ENCODE results near the gene RYR1. TPM values are rescaled to one million over a fixed set of nuclear protein-coding genes. Genes with fewer than 3 reads are reported as not detected.
A peak's percentile ranks its signal among the peaks of the same experiment; 100 is the strongest.

Gene RYR1
- total RNA-seq, 1 donor from 2014 or later = 7.4 TPM

DNA sequence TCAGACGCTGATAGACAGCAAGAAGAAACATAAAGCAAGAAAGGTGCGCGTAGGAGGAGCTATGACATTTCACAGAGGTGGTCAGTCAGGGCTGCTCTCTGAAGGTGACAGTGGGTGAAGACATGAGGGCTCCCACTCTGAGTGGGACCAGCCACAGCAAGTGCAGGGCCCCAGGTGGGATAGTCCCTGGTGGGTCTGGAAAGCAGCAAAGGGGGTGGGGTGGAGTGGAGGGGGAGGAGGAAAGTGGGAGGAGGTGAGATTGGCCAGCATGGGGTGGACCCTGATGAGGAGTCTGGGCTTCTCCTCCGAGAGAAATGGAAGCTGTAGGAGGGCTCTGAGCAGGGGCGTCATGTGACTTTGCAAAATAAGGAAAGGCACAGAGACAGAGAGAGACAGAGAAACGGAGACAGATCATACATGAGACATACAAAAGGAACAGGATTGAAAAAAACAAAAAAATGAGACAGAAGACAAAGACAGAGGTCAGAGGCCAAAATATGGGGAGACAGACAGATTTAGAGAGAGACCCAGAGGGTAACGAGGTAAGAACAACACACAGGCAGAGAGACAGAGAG is 181.6 kb downstream of the RYR1 start:
- no peaks in the 10 kb centered on the region for H3K27me3 ChIP-seq (ENCODE audit: control insufficient read depth, insufficient read depth, low read length)
- no peaks in the 10 kb centered on the region for H3K36me3 ChIP-seq (ENCODE audit: control insufficient read depth, insufficient read depth, low read length)
- DNase-seq (ENCODE audit: low read depth) (no peak), FAIRE-seq (no peak)
- TF ChIP-seq, protein P1, sequence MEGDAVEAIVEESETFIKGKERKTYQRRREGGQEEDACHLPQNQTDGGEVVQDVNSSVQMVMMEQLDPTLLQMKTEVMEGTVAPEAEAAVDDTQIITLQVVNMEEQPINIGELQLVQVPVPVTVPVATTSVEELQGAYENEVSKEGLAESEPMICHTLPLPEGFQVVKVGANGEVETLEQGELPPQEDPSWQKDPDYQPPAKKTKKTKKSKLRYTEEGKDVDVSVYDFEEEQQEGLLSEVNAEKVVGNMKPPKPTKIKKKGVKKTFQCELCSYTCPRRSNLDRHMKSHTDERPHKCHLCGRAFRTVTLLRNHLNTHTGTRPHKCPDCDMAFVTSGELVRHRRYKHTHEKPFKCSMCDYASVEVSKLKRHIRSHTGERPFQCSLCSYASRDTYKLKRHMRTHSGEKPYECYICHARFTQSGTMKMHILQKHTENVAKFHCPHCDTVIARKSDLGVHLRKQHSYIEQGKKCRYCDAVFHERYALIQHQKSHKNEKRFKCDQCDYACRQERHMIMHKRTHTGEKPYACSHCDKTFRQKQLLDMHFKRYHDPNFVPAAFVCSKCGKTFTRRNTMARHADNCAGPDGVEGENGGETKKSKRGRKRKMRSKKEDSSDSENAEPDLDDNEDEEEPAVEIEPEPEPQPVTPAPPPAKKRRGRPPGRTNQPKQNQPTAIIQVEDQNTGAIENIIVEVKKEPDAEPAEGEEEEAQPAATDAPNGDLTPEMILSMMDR (IDR thresholded peaks at IDR 0.05; ENCODE audit: insufficient read depth, low read length, severe bottlenecking) = no peak
- no peak overlapping the region for H3K4me3 ChIP-seq (ENCODE audit: low read depth, low read length)

DNA sequence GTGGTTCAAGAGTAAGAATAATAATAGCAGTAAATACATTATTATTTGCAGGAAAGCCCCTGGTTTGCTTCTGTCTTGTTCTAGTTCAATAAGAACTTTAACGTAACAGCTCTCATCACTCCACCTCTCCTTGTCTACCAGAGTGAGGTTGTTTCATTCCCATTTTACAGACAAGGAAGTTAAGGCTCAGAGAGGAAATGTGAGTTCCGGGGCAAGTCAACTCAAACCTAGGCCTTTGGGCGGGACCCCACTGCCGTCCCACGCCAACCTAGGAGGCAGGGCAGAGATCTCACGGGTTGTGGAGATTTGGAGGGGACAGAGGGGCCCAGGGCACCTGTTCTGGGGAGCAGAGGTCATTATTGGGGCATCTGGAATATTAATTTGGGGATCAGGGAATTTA is 182.8 kb downstream of the RYR1 start:
- TF ChIP-seq, protein P1 (IDR thresholded peaks at IDR 0.05; ENCODE audit: insufficient read depth, low read length, severe bottlenecking) = no peak
- no peak for FAIRE-seq
- DNase-seq (ENCODE audit: low read depth) = no peak
- H3K27me3 ChIP-seq (ENCODE audit: control insufficient read depth, insufficient read depth, low read length) = no peaks in the 10 kb centered on the region
- H3K4me3 ChIP-seq (ENCODE audit: low read depth, low read length) = no peak overlapping the region
- H3K36me3 ChIP-seq (ENCODE audit: control insufficient read depth, insufficient read depth, low read length) = peaks cover 5% of the 10 kb centered on the region

DNA sequence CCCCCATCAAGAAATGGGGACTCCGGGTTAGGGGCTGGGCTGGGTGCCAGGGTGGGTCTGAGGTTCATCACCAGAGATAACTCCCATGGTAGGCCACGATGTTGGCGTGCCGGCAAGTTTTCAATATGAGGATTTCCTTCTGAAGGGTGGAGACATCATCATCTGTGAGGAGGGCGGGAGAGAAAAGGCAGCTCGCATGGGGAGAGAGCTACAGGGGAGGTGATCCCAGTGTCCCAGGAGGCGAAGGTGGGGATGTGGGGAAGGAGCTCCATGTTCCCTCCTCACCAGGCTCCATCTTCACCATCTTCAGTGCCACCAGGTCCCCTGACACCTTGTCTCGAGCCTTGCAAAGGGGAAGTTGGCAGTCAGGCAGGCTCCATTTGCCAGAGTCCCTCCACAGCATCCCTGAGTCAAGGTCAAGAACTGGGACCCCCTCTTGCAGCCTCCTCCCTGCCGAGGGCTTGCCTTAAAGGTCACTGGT is 183.8 kb downstream of the RYR1 start:
- Histone ChIP-seq H3K4me3 (ENCODE audit: low read depth, low read length) (no peak overlapping the region), H3K27me3 (ENCODE audit: control insufficient read depth, insufficient read depth, low read length) (no peaks in the 10 kb centered on the region), H3K36me3 (ENCODE audit: control insufficient read depth, insufficient read depth, low read length) (peaks cover 7% of the 10 kb centered on the region)
- no peak for DNase-seq (ENCODE audit: low read depth)
- TF ChIP-seq, protein P1 (IDR thresholded peaks at IDR 0.05; ENCODE audit: insufficient read depth, low read length, severe bottlenecking) = no peak
- FAIRE-seq = no peak

DNA sequence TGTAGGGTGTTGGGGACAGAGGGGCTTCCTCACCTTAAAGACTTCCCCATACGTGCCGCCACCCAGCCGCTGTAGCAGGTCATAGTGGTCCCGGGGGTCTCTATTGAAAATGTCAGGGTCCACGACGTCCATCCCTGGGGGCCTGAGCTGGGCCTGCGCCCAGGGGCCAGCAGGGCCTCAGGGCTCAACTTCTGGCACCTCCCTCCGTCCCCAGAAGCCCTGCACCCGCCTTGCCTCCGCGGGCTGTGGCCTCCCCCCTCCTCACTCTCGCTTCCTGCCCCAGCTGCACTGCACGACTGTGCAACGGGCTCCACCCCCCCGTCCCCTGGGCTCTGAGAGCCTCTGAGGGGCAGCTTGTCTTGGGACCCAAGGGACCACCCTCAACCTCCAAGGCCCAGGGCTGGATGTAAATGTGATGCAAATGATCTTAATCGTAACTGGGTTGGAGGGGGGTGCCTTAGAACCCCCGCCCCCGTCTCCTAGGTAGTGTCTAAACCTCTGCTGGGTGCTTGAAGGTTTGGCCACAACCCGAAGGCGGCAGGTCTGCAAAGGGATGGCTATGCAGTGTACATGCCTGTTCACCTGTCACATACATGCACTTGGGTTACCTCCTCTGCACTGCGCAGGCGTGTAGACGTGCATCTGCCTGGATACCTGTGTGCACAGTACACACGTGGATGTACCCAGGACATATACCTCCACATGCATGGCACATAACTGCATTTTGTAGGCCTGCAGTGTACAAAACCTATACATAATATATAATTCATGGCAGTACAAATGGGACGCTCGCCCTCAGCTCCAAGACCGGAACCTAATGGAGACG is 184.5 kb downstream of the RYR1 start, which contains the start of gene MAP4K1:
Gene MAP4K1 (minus strand): TSS at position 190 of the 826 bp plus-strand sequence. CDS start 58 bp downstream, at position 132.
- Histone ChIP-seq H3K36me3 (ENCODE audit: control insufficient read depth, insufficient read depth, low read length) (peaks cover 7% of the 10 kb centered on the region), H3K27me3 (ENCODE audit: control insufficient read depth, insufficient read depth, low read length) (no peaks in the 10 kb centered on the region), H3K4me3 (ENCODE audit: low read depth, low read length) (peak within 1 kb of the TSS; percentile 81)
- TF ChIP-seq, protein P1 (IDR thresholded peaks at IDR 0.05; ENCODE audit: insufficient read depth, low read length, severe bottlenecking) = no peak
- DNase-seq (ENCODE audit: low read depth) (peak; percentile 39), FAIRE-seq (peak; percentile 7)

DNA sequence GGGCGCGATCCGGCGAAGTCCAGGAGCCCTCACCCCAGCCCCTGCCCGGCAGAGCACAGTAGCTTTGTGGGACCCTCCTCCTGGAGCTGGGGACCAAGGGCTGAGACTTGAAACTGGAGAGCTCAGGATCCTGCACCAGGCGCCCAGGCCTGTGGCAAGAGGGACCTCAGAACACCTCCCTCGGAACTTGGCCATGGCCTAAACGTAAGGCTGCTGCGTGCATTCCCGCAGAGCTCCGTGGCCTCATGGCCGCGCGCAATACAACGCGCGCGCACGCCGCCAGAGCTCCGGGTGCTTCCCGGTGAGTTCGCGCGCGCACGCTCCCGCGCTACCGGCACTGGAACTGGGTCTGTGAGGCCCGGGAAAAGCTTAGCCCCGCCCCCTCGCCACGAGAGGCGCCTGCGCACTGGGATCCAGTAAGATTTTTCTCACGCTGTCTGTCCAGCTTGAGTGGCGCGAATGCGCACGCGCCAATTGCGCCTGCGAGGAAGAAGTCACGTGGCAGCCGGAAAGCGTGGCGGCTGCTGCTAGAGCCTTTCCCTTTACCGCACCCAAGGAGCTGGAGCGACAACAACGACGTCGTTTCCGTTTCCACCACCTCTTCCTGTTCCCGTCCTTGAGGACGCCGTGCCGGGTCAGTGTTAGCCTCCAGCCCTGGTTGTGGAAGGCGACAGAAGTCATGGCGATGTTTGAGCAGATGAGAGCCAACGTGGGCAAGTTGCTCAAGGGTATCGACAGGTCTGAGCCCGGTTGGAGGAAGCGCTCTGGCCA is 185.3 kb downstream of the RYR1 start, which contains the start of gene EIF3K:
Gene EIF3K (plus strand): TSS at position 599 of the 771 bp plus-strand sequence. CDS start 81 bp downstream, at position 680.
- peak; percentile 52 for FAIRE-seq

More for the DNA sequence above, 185.3 kb downstream of the RYR1 start, which contains the start of gene EIF3K:
- no peaks in the 10 kb centered on the region for H3K27me3 ChIP-seq (ENCODE audit: control insufficient read depth, insufficient read depth, low read length)
- H3K36me3 ChIP-seq (ENCODE audit: control insufficient read depth, insufficient read depth, low read length) = peaks cover 8% of the 10 kb centered on the region
- peak within 1 kb of the TSS; percentile 81 for H3K4me3 ChIP-seq (ENCODE audit: low read depth, low read length)
- peak; percentile 97 for DNase-seq (ENCODE audit: low read depth)
- TF ChIP-seq, protein P1 (IDR thresholded peaks at IDR 0.05; ENCODE audit: insufficient read depth, low read length, severe bottlenecking) = no peak

Data from bronchial epithelial cell (primary cell).